GM18867 (cell line): Measurements from ENCODE around the gene RNASE7.
A peak's percentile ranks its signal among the peaks of the same experiment; 100 is the strongest.

ENCODE experiments used
- ATAC-seq: cut with Tn5 transposase; IDR thresholded peaks from one replicate; pipeline ENCODE4 v1.9.1; 2021; ENCODE audit warnings: mild to moderate bottlenecking, moderate library complexity; ENCODE audit not compliant: unreplicated experiment

RNASE7 gene

DNA sequence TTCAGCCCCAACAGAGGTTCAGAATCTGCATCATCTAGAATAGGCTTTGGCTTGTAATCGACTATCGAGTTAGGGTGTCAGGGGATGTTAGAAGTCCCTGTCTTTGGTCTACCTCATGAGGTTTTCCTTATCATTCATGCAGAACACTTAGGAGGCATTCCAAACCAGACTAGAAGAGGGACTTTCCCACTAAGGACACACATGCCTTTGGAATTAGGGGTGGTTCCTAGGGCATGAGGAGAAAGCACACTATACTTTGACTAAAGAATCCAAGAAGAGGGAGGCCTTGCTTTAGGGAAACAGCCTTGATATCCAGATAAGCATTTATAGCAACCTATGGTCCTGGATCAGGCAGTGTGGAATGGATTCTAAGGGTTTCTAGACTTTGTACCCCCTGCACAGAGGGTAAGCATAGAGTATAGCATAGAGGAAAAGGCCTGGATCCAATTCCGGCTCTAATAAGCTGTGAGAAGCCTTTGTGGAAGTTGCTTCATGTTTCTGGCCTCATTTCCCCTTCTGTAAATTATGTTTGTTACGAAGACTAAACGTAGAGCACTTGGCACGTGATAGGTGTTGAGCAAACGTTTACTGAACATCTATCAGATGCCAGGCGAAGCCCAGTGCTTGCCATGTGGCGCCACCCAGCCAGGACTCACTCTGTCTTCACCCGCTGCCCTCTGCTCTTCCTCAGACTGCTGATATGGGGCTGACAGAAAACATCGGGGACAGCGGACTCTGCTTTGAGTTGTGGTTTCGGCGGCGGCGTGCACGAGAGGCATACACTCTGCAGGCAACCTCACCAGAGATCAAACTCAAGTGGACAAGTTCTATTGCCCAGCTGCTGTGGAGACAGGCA, 43.1 kb downstream of the RNASE7 start:
- ATAC-seq: no peak

DNA sequence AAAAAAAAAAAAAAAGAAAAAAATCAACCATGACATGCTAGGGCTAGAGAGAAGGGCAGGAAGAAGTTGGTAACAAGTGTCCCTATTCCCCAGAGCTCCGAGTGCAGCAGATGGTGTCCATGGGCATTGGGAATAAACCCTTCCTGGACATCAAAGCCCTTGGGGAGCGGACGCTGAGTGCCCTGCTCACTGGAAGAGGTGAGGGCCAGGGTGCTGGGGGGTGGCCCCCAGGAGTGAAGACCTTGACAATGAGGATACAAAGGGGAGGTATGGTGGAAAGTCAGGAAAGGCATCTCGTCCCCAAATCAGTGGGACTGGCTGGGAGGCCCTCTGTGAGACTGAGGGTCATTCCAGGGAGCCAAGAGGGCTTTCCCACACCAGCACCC, 44.7 kb downstream of the RNASE7 start:
- no peak for ATAC-seq

DNA sequence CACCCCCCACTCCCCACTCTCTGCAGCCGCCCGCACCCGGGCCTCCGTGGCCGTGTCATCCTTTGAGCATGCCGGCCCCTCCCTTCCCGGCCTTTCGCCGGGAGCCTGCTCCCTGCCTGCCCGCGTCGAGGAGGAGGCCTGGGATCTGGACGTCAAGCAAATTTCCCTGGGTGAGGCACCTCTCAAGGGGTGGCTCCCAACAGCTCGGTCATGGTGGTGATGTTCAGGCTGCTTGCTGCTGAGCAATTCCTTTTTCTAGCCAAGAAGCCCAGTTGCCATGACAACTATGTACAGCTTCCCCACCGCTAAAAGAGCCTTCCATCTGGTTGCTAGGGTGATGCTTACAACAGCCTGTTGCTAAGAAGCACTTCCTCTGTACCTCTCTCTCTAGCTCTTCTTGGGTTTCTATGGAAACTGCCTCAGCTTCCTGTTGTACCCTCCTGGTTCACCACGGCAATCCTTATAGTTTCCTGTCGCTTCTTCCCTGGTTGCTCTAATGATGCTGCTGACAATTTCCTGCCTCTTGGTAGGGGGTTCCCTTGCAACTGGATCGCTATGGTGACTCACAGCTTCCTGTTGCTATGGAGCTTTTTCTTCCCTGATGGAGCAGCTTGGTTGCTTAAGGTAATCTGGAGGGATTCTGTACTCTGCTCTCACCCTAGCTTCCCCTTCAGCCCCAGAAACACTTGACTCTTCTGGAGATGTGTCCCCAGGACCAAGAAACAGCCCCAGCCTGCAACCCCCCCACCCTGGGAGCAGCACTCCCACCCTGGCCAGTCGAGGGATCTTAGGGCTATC, 45.3 kb downstream of the RNASE7 start:
- ATAC-seq: peak; percentile 60

DNA sequence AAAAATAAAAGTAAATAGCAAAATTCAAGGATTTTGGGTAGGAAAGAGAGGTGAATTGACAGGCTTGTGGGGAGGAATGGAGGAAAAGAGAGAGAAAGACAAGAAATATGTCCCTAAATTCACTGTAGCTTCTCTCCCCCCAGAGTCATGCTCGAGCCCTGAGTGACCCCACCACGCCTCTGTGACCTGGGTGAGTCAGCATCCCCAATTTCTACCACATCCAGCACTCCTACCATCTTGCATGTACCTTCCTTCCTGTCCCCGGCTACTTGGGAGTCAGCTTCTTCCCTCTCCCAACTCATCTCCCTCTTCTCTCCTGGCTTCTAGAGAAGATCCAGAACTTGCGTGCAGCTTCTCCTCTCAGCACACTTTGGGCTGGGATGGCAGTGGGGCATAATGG, 46.5 kb downstream of the RNASE7 start:
- ATAC-seq: no peak

DNA sequence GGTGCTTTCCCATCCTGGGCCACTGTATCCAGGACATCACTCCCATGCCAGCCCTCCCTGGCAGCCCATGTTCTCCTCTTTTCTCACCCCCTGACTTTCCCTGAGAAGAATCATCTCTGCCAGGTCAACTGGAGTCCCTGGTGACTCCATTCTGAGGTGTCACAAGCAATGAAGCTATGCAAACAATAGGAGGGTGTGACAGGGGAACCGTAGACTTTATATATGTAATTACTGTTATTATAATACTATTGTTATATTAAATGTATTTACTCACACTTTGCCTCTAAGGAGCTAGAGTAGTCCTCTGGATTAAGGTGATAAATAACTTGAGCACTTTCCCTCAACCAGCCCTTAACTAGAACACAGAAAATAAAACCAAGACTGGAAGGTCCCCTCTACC, 47.1 kb downstream of the RNASE7 start:
- ATAC-seq: no peak

DNA sequence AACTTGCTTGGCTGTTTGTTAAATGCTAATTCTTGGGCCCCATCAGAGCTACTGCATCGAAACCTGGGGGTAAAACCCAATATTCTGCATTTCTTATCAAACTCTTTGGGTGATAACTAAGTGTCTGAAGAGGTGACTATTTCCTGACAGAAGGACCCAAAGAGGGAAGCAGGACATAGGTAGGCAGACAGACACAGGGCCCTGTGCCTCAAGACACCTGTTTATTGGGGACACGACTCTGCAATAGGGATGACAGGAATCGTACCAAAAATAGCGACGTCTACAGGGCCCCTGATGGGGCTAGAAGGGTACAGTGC, 47.7 kb downstream of the RNASE7 start:
- no peak for ATAC-seq

DNA sequence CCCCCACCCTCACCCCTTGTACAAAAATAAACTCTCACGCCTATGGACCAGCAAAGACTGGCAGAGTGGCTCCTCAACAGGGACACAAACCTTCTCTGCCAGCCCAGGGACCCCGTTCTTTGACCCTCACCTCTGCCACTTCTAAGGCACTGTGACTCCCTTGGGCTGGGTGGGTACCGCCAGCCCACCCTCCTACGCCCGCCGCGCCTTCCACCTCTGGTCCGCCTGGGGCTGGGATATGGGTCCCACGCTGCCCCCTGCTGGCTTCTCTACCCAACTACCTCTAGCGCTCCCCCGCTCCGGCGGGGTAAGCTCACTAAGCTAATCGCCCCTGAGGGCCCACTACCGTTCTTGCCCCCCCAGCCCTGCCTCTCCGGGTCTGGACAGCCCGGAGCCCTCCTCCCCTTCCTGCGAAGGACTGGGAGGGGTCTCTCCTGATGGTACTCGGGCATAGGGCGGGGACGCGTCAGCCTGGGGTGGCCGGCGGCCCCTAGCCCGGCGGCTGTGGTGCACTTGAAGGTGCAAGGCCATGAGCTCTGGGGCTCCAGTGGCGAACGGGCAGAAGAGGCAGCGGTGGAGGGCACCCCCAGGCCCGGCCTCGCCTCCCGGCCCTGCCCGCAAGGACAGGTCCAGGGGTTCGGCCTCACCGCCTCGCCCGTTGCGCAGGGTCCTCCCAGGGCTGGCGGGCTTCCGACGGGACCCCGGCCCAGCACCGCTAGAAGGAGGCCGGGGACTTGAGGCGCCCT, 48.2 kb downstream of the RNASE7 start:
- ATAC-seq: no peak

DNA sequence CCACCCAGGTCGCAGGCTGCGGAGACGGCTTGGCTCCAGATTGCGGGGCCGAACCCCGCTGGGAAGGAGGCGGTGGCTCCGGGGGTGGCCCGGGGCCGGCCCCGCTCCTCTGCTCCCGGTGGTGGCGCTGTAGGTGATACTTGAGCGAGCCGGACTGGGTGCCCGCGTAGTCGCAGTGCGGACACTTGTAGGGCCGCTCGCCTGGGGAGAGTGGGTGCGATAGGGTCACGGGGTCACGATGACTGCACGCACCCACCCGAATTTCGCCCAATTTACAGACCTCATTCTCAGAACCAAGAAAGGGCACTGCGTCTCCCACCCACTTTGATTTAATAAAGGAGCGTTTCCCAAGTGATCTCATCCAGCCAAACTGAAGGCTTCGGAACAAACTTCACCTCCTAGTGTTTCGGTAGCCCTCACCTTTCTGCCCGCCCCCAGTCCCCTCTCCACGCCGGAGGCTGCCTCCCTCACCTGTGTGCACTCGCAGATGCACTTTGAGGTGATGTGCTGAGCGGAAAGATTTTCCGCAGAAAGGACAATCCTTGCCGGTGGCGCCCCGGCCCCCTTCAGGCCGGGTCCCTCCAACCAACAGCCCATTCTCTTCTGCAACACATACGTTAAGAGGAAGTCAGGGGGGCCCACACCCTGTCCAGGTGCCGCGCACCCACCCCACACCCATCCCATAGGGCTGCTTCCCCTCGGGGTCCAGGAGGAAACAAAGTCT, 48.9 kb downstream of the RNASE7 start:
- ATAC-seq: no peak

DNA sequence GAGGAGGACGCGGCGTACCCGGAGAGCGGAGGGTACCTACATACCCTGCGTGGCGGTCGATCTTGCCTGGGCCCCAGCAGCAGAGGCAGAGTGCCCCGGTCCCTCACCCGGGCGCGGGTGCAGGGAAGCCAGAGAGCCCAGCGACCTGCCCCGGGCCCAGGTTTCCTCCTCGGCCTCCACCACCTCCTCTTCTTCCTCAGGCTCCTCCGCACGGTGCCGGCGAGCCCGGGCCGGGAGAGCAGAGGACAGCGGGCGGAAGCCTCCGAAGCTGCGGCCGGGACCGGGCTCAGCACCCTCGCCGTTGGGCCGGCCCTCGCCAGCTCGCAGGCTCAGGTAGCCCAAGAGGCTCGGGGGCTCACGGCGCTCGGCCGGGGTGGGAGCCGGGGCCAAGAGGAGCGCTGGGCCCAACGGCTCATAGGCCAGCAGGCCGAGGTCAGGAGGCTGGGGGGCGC, 49.7 kb downstream of the RNASE7 start:
- no peak for ATAC-seq

DNA sequence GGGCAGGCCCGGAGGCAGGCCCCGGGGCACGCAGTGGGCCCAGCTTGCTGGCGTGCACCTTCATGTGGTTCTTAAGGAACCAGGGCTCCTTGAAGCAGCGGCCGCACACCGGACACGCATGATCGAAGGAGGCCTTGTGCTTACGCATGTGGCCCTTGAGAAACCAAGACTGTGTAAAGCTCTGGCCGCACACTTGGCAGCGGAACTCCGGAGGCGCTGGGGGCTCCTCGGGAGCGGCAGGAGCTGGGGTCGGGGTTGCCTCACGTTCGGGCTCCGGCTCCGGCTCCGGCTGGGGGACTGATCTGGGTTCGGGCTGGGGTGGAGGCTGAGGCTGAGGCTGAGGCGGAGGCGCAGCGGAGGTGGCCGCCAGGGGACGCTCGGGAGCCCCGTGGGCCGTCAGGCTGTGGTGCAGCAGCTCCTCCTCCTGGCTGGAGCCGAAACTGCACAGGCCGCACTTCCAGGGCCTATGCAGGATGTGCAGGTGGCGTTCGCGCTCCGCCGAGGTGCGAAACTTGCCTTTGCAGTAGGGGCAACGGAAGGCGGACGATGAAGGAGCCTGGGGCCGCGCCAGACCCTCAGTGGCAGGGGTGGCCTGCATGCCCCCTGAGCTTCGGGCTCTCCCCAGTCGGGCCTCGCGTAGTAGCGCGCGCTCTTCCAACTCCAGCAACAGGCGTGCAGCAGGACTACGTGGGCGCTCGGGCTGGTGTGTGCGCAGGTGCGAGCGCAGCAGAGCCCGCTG, 50.3 kb downstream of the RNASE7 start:
- peak; percentile 89 for ATAC-seq

DNA sequence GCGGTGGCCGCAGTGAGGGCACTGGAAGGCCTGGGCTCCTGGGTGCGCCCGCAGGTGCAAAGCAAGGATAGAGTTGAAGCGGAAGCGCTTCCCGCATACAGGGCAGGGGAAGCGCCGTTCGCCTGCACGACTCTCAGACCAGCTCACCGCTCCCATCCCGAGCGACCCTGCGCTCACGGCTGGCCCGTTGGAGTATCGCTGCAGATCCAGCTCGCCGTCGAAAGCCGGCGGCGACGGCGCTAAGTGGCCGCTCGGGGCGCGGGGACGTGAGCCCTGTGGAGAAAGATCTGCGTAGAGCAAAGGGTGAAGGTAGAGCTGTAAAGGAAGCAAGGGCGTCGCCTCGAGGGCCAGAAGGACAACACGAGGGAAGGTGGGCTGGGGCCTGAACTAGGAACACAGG, 50.9 kb downstream of the RNASE7 start:
- no peak for ATAC-seq
